ENCODE data around the gene CDC42SE2.

Gene CDC42SE2

DNA sequence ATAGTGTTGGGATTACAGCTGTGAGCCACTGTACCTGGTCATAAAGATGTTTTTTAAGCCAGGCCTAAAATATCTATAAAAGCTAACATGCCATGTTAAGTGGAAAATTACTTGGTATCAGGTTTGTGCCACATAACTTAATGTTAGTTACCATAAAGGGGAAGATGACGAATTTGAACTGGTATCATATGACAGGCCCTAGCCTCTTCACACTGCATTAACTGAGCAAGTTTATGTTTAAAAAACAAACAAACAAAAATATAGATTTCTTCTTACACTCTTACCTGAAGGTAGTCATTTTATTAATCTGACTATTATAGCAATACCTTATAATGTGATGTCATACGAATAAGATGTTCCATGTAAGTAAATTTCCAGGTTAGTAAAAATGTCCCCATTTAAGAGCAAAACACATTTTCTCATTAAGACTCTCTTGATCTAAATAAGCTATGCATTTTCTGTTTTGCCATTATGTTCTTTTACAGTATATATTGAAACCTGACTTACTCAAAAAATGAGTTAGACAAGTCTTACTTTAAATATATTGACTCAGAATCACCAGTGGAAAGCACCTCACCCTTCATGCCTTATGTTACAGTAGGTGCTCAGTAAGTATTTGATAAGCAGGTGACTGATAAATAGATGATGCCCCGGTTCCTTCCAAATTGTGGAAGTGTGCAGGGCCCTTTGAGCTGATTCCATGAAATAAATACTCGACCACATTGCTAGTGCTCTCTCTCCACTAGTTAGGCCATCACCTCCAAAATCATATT, 125.4 kb downstream of the CDC42SE2 start:
- Histone ChIP-seq H3K9ac (ENCODE audit: low read length) (no peak overlapping the region), H3F3A (ENCODE audit: insufficient read depth) (peaks cover 50% of the 10 kb centered on the region), H3K27ac (ENCODE audit: low read depth, low read length) (no peak overlapping the region), H4K20me1 (ENCODE audit: low read depth, low read length) (no peaks in the 10 kb centered on the region), H3K27me3 (ENCODE audit: low read length) (no peaks in the 10 kb centered on the region), H3K36me3 (ENCODE audit: low read length) (peaks cover 37% of the 10 kb centered on the region; the same call in 1 of the 2 replicates), H3K9me2 (replicated peaks; ENCODE audit: insufficient read depth, low read length) (no peaks in the 10 kb centered on the region), H2AFZ (ENCODE audit: low read depth, low read length, severe bottlenecking) (no peak overlapping the region), H3K79me2 (ENCODE audit: insufficient read depth, low read length) (peaks cover 17% of the 10 kb centered on the region), H3K9me3 (ENCODE audit: insufficient read depth, low read length) (no peaks in the 10 kb centered on the region), H3K4me3 (ENCODE audit: insufficient read depth, low read length, poor library complexity, severe bottlenecking) (no peak overlapping the region), H3K4me2 (ENCODE audit: low read depth, low read length, poor library complexity, severe bottlenecking) (no peak overlapping the region)
- TF ChIP-seq EZH2phosphoT487 (conservative IDR thresholded peaks at IDR 0.05; ENCODE audit: low read length) = no peak

DNA sequence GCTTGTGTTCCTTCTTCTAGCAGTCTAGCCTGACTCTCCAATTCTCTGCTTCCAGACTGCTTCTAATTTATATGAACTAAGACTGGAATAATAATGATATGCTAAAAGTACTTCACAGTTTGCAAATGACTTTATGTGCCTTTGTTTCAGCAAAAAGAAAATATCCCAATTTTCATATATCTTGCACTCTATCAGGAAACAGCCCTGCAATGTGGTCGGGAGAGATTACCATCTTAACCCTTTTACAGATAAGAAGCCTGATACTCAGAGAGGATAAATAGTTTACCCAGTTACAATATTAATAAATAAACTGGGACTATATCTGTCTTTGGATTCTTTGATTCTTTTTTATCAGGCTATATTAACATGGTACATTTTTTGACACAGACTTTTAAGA, 126.0 kb downstream of the CDC42SE2 start:
- TF ChIP-seq, protein P1, sequence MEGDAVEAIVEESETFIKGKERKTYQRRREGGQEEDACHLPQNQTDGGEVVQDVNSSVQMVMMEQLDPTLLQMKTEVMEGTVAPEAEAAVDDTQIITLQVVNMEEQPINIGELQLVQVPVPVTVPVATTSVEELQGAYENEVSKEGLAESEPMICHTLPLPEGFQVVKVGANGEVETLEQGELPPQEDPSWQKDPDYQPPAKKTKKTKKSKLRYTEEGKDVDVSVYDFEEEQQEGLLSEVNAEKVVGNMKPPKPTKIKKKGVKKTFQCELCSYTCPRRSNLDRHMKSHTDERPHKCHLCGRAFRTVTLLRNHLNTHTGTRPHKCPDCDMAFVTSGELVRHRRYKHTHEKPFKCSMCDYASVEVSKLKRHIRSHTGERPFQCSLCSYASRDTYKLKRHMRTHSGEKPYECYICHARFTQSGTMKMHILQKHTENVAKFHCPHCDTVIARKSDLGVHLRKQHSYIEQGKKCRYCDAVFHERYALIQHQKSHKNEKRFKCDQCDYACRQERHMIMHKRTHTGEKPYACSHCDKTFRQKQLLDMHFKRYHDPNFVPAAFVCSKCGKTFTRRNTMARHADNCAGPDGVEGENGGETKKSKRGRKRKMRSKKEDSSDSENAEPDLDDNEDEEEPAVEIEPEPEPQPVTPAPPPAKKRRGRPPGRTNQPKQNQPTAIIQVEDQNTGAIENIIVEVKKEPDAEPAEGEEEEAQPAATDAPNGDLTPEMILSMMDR (IDR thresholded peaks at IDR 0.05; ENCODE audit: insufficient read depth, low read length, poor library complexity, severe bottlenecking) = no peak
- TF ChIP-seq EZH2phosphoT487 (conservative IDR thresholded peaks at IDR 0.05; ENCODE audit: low read length) = no peak
- Histone ChIP-seq H3K4me3 (ENCODE audit: insufficient read depth, low read length, poor library complexity, severe bottlenecking) (no peak overlapping the region), H3K4me2 (ENCODE audit: low read depth, low read length, poor library complexity, severe bottlenecking) (no peak overlapping the region), H3K9ac (ENCODE audit: low read length) (no peak overlapping the region), H3K9me3 (ENCODE audit: insufficient read depth, low read length) (no peaks in the 10 kb centered on the region), H2AFZ (ENCODE audit: low read depth, low read length, severe bottlenecking) (no peak overlapping the region), H3K79me2 (ENCODE audit: insufficient read depth, low read length) (peaks cover 11% of the 10 kb centered on the region), H3K27me3 (ENCODE audit: low read length) (no peaks in the 10 kb centered on the region), H3K9me2 (replicated peaks; ENCODE audit: insufficient read depth, low read length) (no peaks in the 10 kb centered on the region), H3F3A (ENCODE audit: insufficient read depth) (peaks cover 56% of the 10 kb centered on the region), H3K36me3 (ENCODE audit: low read length) (peaks cover 43% of the 10 kb centered on the region; the same call in 1 of the 2 replicates), H3K27ac (ENCODE audit: low read depth, low read length) (no peak overlapping the region), H4K20me1 (ENCODE audit: low read depth, low read length) (no peaks in the 10 kb centered on the region)

DNA sequence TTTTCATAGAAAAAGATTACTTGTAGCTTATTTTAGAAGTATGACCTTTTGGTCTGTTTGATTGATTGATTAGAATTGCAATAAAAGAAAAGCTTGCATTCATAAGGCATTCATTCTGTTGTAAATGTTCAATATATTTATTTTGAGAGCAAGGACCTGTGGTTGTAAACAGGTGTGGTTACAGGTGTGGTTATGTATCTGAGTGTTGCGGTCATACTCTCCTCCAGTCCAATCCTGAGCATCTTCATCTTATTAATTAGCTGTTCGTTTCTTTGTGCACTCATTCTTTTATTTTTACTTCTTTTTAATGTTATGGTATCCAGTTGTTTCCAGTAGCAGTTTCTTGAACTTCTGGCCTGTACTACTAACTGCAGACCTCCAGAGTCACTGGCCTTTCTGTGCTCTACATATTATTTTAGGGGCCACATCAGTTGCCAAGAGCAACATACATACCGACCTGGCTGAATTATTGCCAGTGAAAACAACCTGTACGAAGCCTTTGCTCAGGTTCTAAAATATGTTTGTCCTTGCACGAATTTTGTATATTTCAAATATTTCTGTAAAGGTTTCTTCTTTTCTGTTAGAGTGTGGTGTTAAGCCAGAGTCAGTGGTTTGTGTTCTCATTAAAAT, 128.7 kb downstream of the CDC42SE2 start:
- H3F3A ChIP-seq (ENCODE audit: insufficient read depth) = peaks cover 67% of the 10 kb centered on the region
- no peak for TF ChIP-seq EZH2phosphoT487 (conservative IDR thresholded peaks at IDR 0.05; ENCODE audit: low read length)
- TF ChIP-seq, protein P1 (IDR thresholded peaks at IDR 0.05; ENCODE audit: insufficient read depth, low read length, poor library complexity, severe bottlenecking) = no peak
- H3K4me3 ChIP-seq (ENCODE audit: insufficient read depth, low read length, poor library complexity, severe bottlenecking) = no peak overlapping the region
- H3K79me2 ChIP-seq (ENCODE audit: insufficient read depth, low read length) = peaks cover 9% of the 10 kb centered on the region; the same call in 1 of the 2 replicates
- H3K4me2 ChIP-seq (ENCODE audit: low read depth, low read length, poor library complexity, severe bottlenecking) = no peak overlapping the region
- H3K36me3 ChIP-seq (ENCODE audit: low read length) = peaks cover 46% of the 10 kb centered on the region; the same call in 1 of the 2 replicates
- H4K20me1 ChIP-seq (ENCODE audit: low read depth, low read length) = no peaks in the 10 kb centered on the region
- H3K9me2 ChIP-seq (replicated peaks; ENCODE audit: insufficient read depth, low read length) = no peaks in the 10 kb centered on the region
- H3K27me3 ChIP-seq (ENCODE audit: low read length) = no peaks in the 10 kb centered on the region
- no peak overlapping the region for H2AFZ ChIP-seq (ENCODE audit: low read depth, low read length, severe bottlenecking)
- H3K27ac ChIP-seq (ENCODE audit: low read depth, low read length) = no peak overlapping the region
- no peak overlapping the region for H3K9ac ChIP-seq (ENCODE audit: low read length)
- H3K9me3 ChIP-seq (ENCODE audit: insufficient read depth, low read length) = no peaks in the 10 kb centered on the region
